Adrenal gland (tissue), 12 donors: ENCODE data around the gene ICE2. TPM values are rescaled to one million over a fixed set of nuclear protein-coding genes. Genes with fewer than 3 reads are reported as not detected.

Experiments
- DNase-seq, 7 donors: peaks; one replicate each; pipeline ENCODE4 v3.0.0-alpha.2; 2019 to 2020
- H3K27ac ChIP-seq, 5 donors: fragments of 200-600 bp; sonication (generic) in 4 of 5; 1 replicate in 3 of 5; 2 replicates in 2 of 5; pipeline versions ENCODE4 v1.5.1 to v1.8.0; 2016 to 2020; ENCODE audit warnings: mild to moderate bottlenecking in 1 of 5
- H3K27me3 ChIP-seq: fragments of 200-600 bp; 2 replicates; pipeline ENCODE4 v1.8.0; 2021
- H3K36me3 ChIP-seq, 2 donors: fragments of 200-600 bp; replicated peaks in 1 of 2; 1 replicate in 1 of 2; 2 replicates in 1 of 2; pipeline versions ENCODE4 v1.5.1 to v1.8.0; 2018 to 2022
- H3K4me1 ChIP-seq, 2 donors: fragments of 200-600 bp; replicated peaks in 1 of 2; 1 replicate in 1 of 2; 2 replicates in 1 of 2; pipeline versions ENCODE4 v1.5.1 to v1.8.0; 2018 to 2021
- H3K4me3 ChIP-seq, 4 donors: fragments of 200-600 bp; sonication (generic) in 3 of 4; one replicate each; pipeline ENCODE4 v1.5.1; 2016 to 2018
- H3K9me3 ChIP-seq, 3 donors: fragments of 200-600 bp; sonication (generic) in 1 of 3; replicated peaks in 1 of 3; 1 replicate in 2 of 3; 2 replicates in 1 of 3; pipeline versions ENCODE4 v1.5.1 to v1.8.0; 2016 to 2021
- POLR2A ChIP-seq, 2 donors: fragments of 450-650 bp; IDR thresholded peaks; one replicate each; pipeline ENCODE4 v1.6.1; 2017; ENCODE audit warnings: antibody characterized with exemption in 2 of 2, mild to moderate bottlenecking in 2 of 2, moderate library complexity in 1 of 2
- WGBS, 4 donors: extraction: QIAGEN DNeasy Blood & Tissue Kit in 2 of 4; methylation state at CpG; one replicate each; pipeline versions ENCODE4 v1.1.5 to v1.1.7; 2013 to 2017; 5-methylcytosine and 5-hydroxymethylcytosine counted together
- intact Hi-C, 2 donors: fragments of 100-400 bp; cut with DNase I; formaldehyde crosslinking; loops; one replicate each; pipeline versions ENCODE4 v1.14.1 to v1.15.0; 2022 to 2023
- polyA plus RNA-seq, 3 donors: library from polyadenylated mRNA; stranded (reverse); fragments of 200-250 nt in 2 of 3; fragments of 350-450 nt in 1 of 3; fragmentation: Illumina TruSeq in 1 of 3; extraction: RNeasy Lipid Tissue Mini Kit (QIAGEN cat#74804) in 1 of 3; gene quantifications; one replicate each; pipeline ENCODE4 v1.2.3, GENCODE V29; 2013 to 2014
- total RNA-seq, 9 donors: library from RNA; depleted of rRNA in 4 of 9; stranded (reverse); fragments of >200 nt in 4 of 9; fragments of 120-200 nt in 1 of 9; fragmentation: NEBNext Ultra II Directional in 1 of 9; extraction: Animal tissue kit (Norgen Biotek cat#: 25700) in 1 of 9; gene quantifications; one replicate each; pipeline versions ENCODE4 v1.1.0 to v1.2.4, GENCODE V29; 2013 to 2023
- TF ChIP-seq, protein P1 (sequence below), 6 experiments: fragments of 450-650 bp in 4 of 6; fragments of 200-600 bp in 2 of 6; sonication (generic) in 1 of 6; IDR thresholded peaks; 1 replicate in 5 of 6; 2 replicates in 1 of 6; pipeline versions ENCODE4 v1.5.1 to v1.8.0; 2016 to 2021; ENCODE audit warnings: antibody characterized with exemption in 6 of 6, mild to moderate bottlenecking in 2 of 6, moderate library complexity in 1 of 6
- donor health status: healthy with polysubstance abuse.
- donor health status: Bipolar disorder and iron deficiency.
- donor health status: DM: yes; HTN: yes; CAD: no.
- donor health status: DM: no; HTN: no; CAD: no.
- donor health status: DM: no; HTN: no; CAD: no.
- donor health status: DM: yes; HTN: yes; CAD: no.

Gene ICE2
- total and polyA plus RNA-seq, 12 donors, result 13.6 to 53.7 (median 38.3) TPM

DNA sequence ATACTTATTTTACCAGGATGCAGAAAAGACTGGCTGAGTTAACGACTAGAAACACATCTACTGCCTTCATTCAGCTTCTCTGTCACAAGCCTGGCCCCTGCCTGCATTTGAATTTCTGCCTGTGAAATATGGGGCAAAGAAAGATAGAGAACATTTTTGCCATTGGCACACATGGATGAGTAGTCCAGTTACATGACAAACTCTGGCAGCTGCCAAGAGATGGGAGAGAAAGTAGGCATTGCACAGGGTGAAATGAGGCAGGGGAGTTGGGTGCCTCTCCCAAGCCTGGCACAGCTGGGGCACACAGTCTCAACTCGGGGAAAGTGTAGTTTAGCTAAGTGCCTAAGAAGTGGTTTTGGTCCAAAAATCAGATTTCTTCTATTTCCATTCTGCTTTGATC lies 105.2 kb downstream of the ICE2 start:
- Histone ChIP-seq H3K9me3 (no peaks in the 10 kb centered on the region), H3K27me3 (no peaks in the 10 kb centered on the region), H3K27ac (peak overlapping the region; percentile 45 to 85 (median 82)), H3K4me3 (no peak overlapping the region), H3K4me1 (peaks cover 38 to 58% of the 10 kb centered on the region in 2 donors), H3K36me3 (peaks cover 0 to 34% of the 10 kb centered on the region in 2 donors)
- intact Hi-C loops, result no loop called here
- DNase-seq, result peak in 1 of 7 donors; percentile 34
- 46 to 66% (median 60%) methylated on average over 2 of the region's 2 CpGs for WGBS, 4 donors
- no peak for TF ChIP-seq POLR2A (IDR thresholded peaks at IDR 0.05)
- TF ChIP-seq, protein P1, sequence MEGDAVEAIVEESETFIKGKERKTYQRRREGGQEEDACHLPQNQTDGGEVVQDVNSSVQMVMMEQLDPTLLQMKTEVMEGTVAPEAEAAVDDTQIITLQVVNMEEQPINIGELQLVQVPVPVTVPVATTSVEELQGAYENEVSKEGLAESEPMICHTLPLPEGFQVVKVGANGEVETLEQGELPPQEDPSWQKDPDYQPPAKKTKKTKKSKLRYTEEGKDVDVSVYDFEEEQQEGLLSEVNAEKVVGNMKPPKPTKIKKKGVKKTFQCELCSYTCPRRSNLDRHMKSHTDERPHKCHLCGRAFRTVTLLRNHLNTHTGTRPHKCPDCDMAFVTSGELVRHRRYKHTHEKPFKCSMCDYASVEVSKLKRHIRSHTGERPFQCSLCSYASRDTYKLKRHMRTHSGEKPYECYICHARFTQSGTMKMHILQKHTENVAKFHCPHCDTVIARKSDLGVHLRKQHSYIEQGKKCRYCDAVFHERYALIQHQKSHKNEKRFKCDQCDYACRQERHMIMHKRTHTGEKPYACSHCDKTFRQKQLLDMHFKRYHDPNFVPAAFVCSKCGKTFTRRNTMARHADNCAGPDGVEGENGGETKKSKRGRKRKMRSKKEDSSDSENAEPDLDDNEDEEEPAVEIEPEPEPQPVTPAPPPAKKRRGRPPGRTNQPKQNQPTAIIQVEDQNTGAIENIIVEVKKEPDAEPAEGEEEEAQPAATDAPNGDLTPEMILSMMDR (IDR thresholded peaks at IDR 0.05), result no peak

GRCh38 chr15:60373327-60373726 lies 105.6 kb downstream of the ICE2 start:
- no peak for DNase-seq
- Histone ChIP-seq H3K4me1 (peaks cover 38 to 58% of the 10 kb centered on the region in 2 donors), H3K4me3 (no peak overlapping the region), H3K27me3 (no peaks in the 10 kb centered on the region), H3K9me3 (no peaks in the 10 kb centered on the region), H3K36me3 (peaks cover 0 to 34% of the 10 kb centered on the region in 2 donors), H3K27ac (peak overlapping the region; percentile 45 to 85 (median 82))
- TF ChIP-seq, protein P1 (IDR thresholded peaks at IDR 0.05), result no peak
- TF ChIP-seq POLR2A (IDR thresholded peaks at IDR 0.05), result no peak
- WGBS, 4 donors, result 90 to 97% (median 93%) methylated on average over 3 of the region's 3 CpGs
- intact Hi-C loops, result no loop called here

DNA sequence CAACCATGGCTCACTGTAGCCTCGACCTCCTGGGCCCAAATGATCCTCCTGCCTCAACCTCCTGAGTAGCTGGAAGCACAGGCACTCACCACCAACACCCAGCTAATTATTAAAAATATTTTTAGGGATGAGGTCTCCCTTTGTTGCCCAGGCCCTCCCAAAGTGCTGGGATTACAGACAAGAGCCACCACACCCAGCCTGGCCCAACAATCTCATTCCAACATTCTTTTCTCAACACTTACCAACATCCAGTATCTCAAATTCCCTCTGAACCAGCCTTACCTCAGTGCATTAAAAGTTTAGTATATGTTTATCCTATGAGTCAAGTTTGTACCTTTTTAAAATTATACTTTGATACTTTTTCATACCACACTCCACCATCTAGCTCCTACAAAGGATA lies 106.2 kb downstream of the ICE2 start:
- DNase-seq, result no peak
- Histone ChIP-seq H3K4me3 (no peak overlapping the region), H3K4me1 (peaks cover 38 to 58% of the 10 kb centered on the region in 2 donors), H3K9me3 (no peaks in the 10 kb centered on the region), H3K27me3 (no peaks in the 10 kb centered on the region), H3K27ac (peak overlapping the region in 4 of 5 donors; percentile 45 to 85 (median 83)), H3K36me3 (peaks cover 0 to 34% of the 10 kb centered on the region in 2 donors)
- TF ChIP-seq POLR2A (IDR thresholded peaks at IDR 0.05), result no peak
- TF ChIP-seq, protein P1 (IDR thresholded peaks at IDR 0.05), result no peak
- 91 to 100% (median 92%) methylated on average over 1 of the region's 1 CpG for WGBS, 4 donors
- intact Hi-C loops, result no loop called here

DNA sequence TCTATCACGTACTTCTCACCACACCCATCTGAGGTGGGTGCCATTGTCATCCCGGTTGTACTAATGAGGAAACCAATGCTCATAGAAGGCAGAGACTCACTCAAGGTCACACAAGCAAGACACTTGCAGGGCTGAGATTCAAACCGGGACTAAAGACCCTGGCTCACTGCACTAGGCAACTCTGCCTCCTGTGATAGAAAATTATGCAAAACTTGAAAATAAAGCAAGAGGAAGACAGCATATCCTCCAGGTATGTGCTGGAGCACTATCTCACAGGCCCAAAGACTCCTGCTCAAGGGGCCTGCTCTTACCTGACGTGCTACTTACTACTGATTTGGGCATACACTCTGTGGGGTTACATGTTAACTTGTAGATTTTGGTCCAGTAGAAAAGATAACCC lies 106.7 kb downstream of the ICE2 start:
- Histone ChIP-seq H3K27ac (peak overlapping the region; percentile 75 to 88 (median 83)), H3K4me1 (peaks cover 38 to 58% of the 10 kb centered on the region in 2 donors), H3K27me3 (no peaks in the 10 kb centered on the region), H3K36me3 (peaks cover 0 to 34% of the 10 kb centered on the region in 2 donors), H3K9me3 (no peaks in the 10 kb centered on the region), H3K4me3 (no peak overlapping the region)
- DNase-seq, result no peak
- intact Hi-C loops, result no loop called here
- 66 to 70% (median 69%) methylated on average over 4 of the region's 4 CpGs for WGBS, 4 donors
- TF ChIP-seq POLR2A (IDR thresholded peaks at IDR 0.05), result no peak
- TF ChIP-seq, protein P1 (IDR thresholded peaks at IDR 0.05), result no peak
